Lung (tissue), 12 donors: ENCODE results near the gene ZNF365. TPM values are rescaled to one million over a fixed set of nuclear protein-coding genes. Genes with fewer than 3 reads are reported as not detected.
A peak's percentile ranks its signal among the peaks of the same experiment; 100 is the strongest.

Source experiments
- ATAC-seq: fragments of 200-7000 bp; cut with Tn5 transposase; one replicate; pipeline ENCODE4 v1.9.1; 2020; ENCODE audit warnings: moderate number of reproducible peaks; ENCODE audit not compliant: insufficient read depth, low FRiP score
- DNase-seq, 3 donors: peaks; one replicate each; pipeline ENCODE4 v3.0.0-alpha.2; 2013 to 2017
- H3K27ac ChIP-seq, 2 donors: one replicate each; pipeline ENCODE4 v1.5.1; 2013; ENCODE audit warnings: mild to moderate bottlenecking in 2 of 2, moderate library complexity in 2 of 2, control low read depth in 1 of 2, inconsistent platforms in 1 of 2, low read depth in 1 of 2, low read length in 1 of 2
- H3K27me3 ChIP-seq, 3 donors: one replicate each; pipeline ENCODE4 v1.5.1; 2013; ENCODE audit warnings: low read length in 2 of 3; ENCODE audit not compliant: control insufficient read depth in 3 of 3, insufficient read depth in 3 of 3
- H3K36me3 ChIP-seq, 4 donors: one replicate each; pipeline ENCODE4 v1.5.1; 2013; ENCODE audit warnings: low read length in 4 of 4, mild to moderate bottlenecking in 1 of 4, moderate library complexity in 1 of 4; ENCODE audit not compliant: control insufficient read depth in 4 of 4, insufficient read depth in 4 of 4
- H3K4me1 ChIP-seq, 5 donors: one replicate each; pipeline ENCODE4 v1.5.1; 2013; ENCODE audit warnings: low read length in 5 of 5, mild to moderate bottlenecking in 2 of 5, moderate library complexity in 1 of 5; ENCODE audit not compliant: control insufficient read depth in 5 of 5, insufficient read depth in 5 of 5
- H3K4me3 ChIP-seq: one replicate; pipeline ENCODE4 v1.5.1; 2013; ENCODE audit warnings: mild to moderate bottlenecking, control low read depth, moderate library complexity
- H3K9ac ChIP-seq, 2 donors: one replicate each; pipeline ENCODE4 v1.5.1; 2013; ENCODE audit warnings: low read length in 2 of 2, control low read depth in 1 of 2; ENCODE audit not compliant: insufficient read depth in 1 of 2
- H3K9me3 ChIP-seq, 4 donors: one replicate each; pipeline ENCODE4 v1.5.1; 2013; ENCODE audit warnings: low read length in 3 of 4, mild to moderate bottlenecking in 1 of 4, moderate library complexity in 1 of 4; ENCODE audit not compliant: control insufficient read depth in 4 of 4, insufficient read depth in 3 of 4
- WGBS, 2 donors: extraction: QIAGEN DNeasy Blood & Tissue Kit; methylation state at CpG; one replicate each; pipeline ENCODE4 v1.1.7; 2013; 5-methylcytosine and 5-hydroxymethylcytosine counted together
- polyA plus RNA-seq, 2 donors: library from polyadenylated mRNA; stranded (reverse); fragments of 200-250 nt; gene quantifications; one replicate each; pipeline ENCODE4 v1.2.1, GENCODE V29; 2013
- total RNA-seq, 2 donors: library from RNA; depleted of rRNA in 1 of 2; stranded (reverse); fragments of >200 nt in 1 of 2; gene quantifications; one replicate each; pipeline ENCODE4 v1.2.1, GENCODE V29; 2014 to 2021
- TF ChIP-seq, protein P1 (sequence below): IDR thresholded peaks from 2 replicates; pipeline ENCODE4 v1.5.1; 2012; ENCODE audit warnings: mild to moderate bottlenecking; ENCODE audit errors: control extremely low read depth, extremely low read depth
- donor health status: control.
- donor health status: control.
- donor health status: Bipolar disorder and iron deficiency.
- donor health status: healthy.
- donor health status: DM: yes; HTN: yes; CAD: no.

The ZNF365 gene
- total and polyA plus RNA-seq, 4 donors: 0.80 to 2.4 (median 1.2) TPM

GRCh38 chr10:62382831-62383230 lies 8.7 kb downstream of the ZNF365 start:
- H3K36me3 ChIP-seq: no peaks in the 10 kb centered on the region
- no peak for DNase-seq
- no peak overlapping the region for H3K27ac ChIP-seq
- H3K27me3 ChIP-seq: no peaks in the 10 kb centered on the region
- H3K9ac ChIP-seq: no peak overlapping the region
- no peak overlapping the region for H3K4me3 ChIP-seq
- 78 to 82% methylated on average over 4 of the region's 4 CpGs for WGBS, 2 donors
- TF ChIP-seq, protein P1, sequence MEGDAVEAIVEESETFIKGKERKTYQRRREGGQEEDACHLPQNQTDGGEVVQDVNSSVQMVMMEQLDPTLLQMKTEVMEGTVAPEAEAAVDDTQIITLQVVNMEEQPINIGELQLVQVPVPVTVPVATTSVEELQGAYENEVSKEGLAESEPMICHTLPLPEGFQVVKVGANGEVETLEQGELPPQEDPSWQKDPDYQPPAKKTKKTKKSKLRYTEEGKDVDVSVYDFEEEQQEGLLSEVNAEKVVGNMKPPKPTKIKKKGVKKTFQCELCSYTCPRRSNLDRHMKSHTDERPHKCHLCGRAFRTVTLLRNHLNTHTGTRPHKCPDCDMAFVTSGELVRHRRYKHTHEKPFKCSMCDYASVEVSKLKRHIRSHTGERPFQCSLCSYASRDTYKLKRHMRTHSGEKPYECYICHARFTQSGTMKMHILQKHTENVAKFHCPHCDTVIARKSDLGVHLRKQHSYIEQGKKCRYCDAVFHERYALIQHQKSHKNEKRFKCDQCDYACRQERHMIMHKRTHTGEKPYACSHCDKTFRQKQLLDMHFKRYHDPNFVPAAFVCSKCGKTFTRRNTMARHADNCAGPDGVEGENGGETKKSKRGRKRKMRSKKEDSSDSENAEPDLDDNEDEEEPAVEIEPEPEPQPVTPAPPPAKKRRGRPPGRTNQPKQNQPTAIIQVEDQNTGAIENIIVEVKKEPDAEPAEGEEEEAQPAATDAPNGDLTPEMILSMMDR: no peak
- peaks cover 0 to 25% (median 0%) of the 10 kb centered on the region in 5 donors for H3K4me1 ChIP-seq
- no peak for ATAC-seq
- H3K9me3 ChIP-seq: no peaks in the 10 kb centered on the region

- Histone ChIP-seq H3K4me1 (peaks cover 0 to 25% (median 0%) of the 10 kb centered on the region in 5 donors), H3K27ac (no peak overlapping the region), H3K27me3 (no peaks in the 10 kb centered on the region), H3K9ac (no peak overlapping the region), H3K9me3 (no peaks in the 10 kb centered on the region), H3K4me3 (no peak overlapping the region), H3K36me3 (no peaks in the 10 kb centered on the region)
- no peak for ATAC-seq
- WGBS, 2 donors: 64 to 73% methylated on average over 5 of the region's 5 CpGs
- TF ChIP-seq, protein P1: no peak
- peak in 1 of 3 donors; percentile 39 for DNase-seq
These were observed 9.9 kb downstream of the ZNF365 start for GRCh38 chr10:62384057-62384446.

- WGBS, 2 donors: 58 to 77% methylated on average over 4 of the region's 4 CpGs
- DNase-seq: peak; percentile 25 to 97 (median 97)
- peaks cover 0 to 25% (median 0%) of the 10 kb centered on the region in 5 donors for H3K4me1 ChIP-seq
- no peaks in the 10 kb centered on the region for H3K9me3 ChIP-seq
- ATAC-seq: no peak
- H3K27ac ChIP-seq: no peak overlapping the region
- H3K4me3 ChIP-seq: no peak overlapping the region
- TF ChIP-seq, protein P1: no peak
- no peaks in the 10 kb centered on the region for H3K27me3 ChIP-seq
- H3K36me3 ChIP-seq: no peaks in the 10 kb centered on the region
- H3K9ac ChIP-seq: no peak overlapping the region
These were observed 10.4 kb downstream of the ZNF365 start for GRCh38 chr10:62384447-62385081.
